Limb (tissue), 2 donors: ENCODE data around the gene FRMD8.
"Not testable (repeated sequence)": the region's sequence is repeated elsewhere in the genome, so short reads cannot be mapped to it uniquely, and the experiment has no call there.

Experiments used
- DNase-seq, 2 donors: peaks; one replicate each; pipeline ENCODE4 v3.0.0-alpha.2; 2016; ENCODE audit errors: extremely low spot score in 2 of 2

FRMD8 gene

DNA sequence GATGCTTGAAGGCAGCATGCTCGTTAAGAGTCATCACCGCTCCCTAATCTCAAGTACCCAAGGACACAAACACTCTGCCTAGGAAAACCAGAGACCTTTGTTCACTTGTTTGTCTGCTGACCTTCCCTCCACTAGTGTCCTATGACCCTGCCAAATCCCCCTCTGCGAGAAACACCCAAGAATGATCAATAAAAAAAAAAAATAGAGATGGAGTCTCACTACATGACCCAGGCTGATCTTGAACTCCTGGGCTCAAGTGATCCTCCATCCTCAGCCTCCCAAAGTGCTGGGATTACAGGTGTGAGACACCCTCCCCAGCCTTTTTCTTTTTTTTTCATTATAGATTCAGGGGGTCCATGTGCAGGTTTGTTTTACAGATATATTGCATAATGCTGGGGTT lies 65.8 kb downstream of the FRMD8 start:
- DNase-seq: not testable (repeated sequence)

DNA sequence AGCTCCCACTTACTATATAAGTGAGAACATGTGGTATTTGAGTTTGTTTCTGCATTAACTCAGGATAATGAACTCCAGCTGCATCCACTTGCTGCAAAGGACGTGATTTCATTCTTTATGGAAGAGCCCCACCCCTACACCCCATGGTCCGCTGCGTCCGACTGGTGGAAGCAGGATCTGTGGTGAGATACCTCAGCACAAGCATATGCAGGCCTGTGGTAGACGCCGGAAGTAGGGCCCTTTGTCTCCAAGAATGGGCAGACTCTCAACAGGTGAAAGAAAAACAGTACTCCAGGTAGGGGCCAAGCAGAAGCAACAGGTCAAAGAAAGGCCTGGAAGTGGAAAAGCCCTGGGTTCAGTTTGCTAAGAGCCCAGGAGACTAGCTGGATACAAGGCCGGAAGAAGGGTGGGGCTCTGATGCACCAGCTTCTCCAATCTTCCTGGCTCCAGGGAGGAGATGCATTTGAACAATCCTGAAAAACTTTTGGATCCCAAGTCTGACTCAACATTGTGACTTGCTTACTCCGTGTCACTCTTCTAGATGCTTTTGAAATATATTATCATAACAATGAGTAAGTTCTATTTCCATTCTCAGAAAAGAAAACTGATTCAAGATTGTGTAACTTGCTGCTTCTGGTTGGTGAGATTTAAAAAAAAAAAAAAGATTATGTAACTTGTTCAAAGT lies 66.5 kb downstream of the FRMD8 start:
- peak in 1 of 2 donors; percentile 71 for DNase-seq

GRCh38 chr11:65454311-65454695 lies 67.9 kb downstream of the FRMD8 start:
- DNase-seq: no peak

DNA sequence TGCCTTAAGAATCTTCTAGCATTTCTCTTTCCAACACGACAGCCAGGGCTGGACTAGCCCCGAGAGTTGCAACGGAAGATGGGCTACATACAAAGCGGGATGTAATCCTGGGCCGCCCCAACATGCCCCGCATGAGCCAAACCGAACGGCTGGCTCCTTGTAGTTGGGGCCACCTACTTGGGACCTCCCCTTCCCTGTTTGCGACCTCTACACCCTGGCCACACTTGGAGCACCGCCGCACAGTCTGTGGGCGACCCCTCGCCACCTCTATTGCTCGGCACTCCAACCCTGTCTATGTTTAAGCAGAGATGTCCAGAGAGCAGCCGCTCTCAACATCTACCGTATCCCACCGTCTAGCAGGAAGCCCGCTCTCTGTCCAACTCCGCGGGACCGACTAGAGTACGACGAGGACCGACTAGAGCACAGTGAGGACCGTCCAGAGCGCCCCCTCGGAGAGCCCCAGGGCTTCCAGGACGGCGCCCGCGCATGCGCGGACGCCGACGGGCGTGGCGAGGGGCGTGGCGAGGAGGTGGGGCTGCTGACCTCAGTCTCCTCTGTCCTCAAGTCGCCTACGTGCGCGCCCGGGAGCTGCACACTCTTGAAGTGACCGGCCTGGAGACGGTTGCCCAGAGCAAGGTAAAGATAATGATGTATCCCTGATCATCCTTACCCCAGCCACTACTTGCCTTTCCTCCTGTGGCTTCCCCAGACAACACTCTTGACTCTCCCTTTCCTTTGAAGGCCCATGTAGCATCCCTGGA lies 68.4 kb downstream of the FRMD8 start:
- peak; percentile 85 to 93 for DNase-seq

- DNase-seq: no peak
Observed at GRCh38 chr11:65456418-65456817, 70.0 kb downstream of the FRMD8 start.

- no peak for DNase-seq
Observed at GRCh38 chr11:65459552-65459951, 73.1 kb downstream of the FRMD8 start.
